Medulla oblongata (tissue), 1 donor: ENCODE measurements around the gene ADAMTS4.
A peak's percentile ranks its signal among the peaks of the same experiment; 100 is the strongest.

Source experiments
- DNase-seq: peaks from one replicate; pipeline ENCODE4 v3.0.0-alpha.2; 2015; ENCODE audit errors: extremely low spot score

Gene ADAMTS4

GRCh38 chr1:161219078-161219892, 20.4 kb upstream of the ADAMTS4 start:
- DNase-seq = no peak

- no peak for DNase-seq
Observed at GRCh38 chr1:161218301-161219077, 19.6 kb upstream of the ADAMTS4 start.

- no peak for DNase-seq
Observed at GRCh38 chr1:161217831-161218230, 19.0 kb upstream of the ADAMTS4 start.

GRCh38 chr1:161216945-161217712, 18.3 kb upstream of the ADAMTS4 start:
- DNase-seq = peak; percentile 75

- DNase-seq = peak; percentile 65
Observed at GRCh38 chr1:161215076-161215475, 16.2 kb upstream of the ADAMTS4 start, which contains the start of gene FCER1G. TSS of gene FCER1G (plus strand) at chr1:161215295. CDS start at chr1:161215322, 27 bp downstream.

- DNase-seq = no peak
Observed at GRCh38 chr1:161214369-161214768, 15.5 kb upstream of the ADAMTS4 start.

- peak; percentile 88 for DNase-seq
Observed at GRCh38 chr1:161209790-161210409, 11.0 kb upstream of the ADAMTS4 start.

- no peak for DNase-seq
Observed at GRCh38 chr1:161207173-161207572, 8.3 kb upstream of the ADAMTS4 start.

GRCh38 chr1:161206411-161207140, 7.7 kb upstream of the ADAMTS4 start:
- DNase-seq = no peak

- peak; percentile 100 for DNase-seq
Observed at GRCh38 chr1:161201836-161202712, 3.2 kb upstream of the ADAMTS4 start, which contains the start of gene NDUFS2. TSS of gene NDUFS2 (plus strand) at chr1:161202367. CDS start at chr1:161202386, 19 bp downstream.

- peak; percentile 55 for DNase-seq
Observed at GRCh38 chr1:161200992-161201835, 2.4 kb upstream of the ADAMTS4 start.

- peak; percentile 91 for DNase-seq
Observed at GRCh38 chr1:161200421-161200991, 1.7 kb upstream of the ADAMTS4 start.

GRCh38 chr1:161199506-161200139, 769 bp upstream of the ADAMTS4 start:
- no peak for DNase-seq

- peak; percentile 53 for DNase-seq
Observed at GRCh38 chr1:161198194-161198896, 509 bp downstream of the ADAMTS4 start.

GRCh38 chr1:161197560-161198193, 1.2 kb downstream of the ADAMTS4 start:
- no peak for DNase-seq

- DNase-seq = no peak
Observed at GRCh38 chr1:161196521-161197451, 2.1 kb downstream of the ADAMTS4 start.
